ACHN (cell line): ENCODE measurements around the gene FARP2.
"Not testable (repeated sequence)": the region's sequence is repeated elsewhere in the genome, so short reads cannot be mapped to it uniquely, and the experiment has no call there.

ENCODE experiments used
- DNase-seq: peaks from one replicate; pipeline ENCODE4 v3.0.0-alpha.2; 2015
- in situ Hi-C: cut with HindIII; loops from 2 replicates; pipeline ENCODE4 v1.10.0; 2017; ENCODE audit warnings: low sequenced_read_pairs, low pct_ligation_motif_present, low pct_unique_long_range_greater_than_20kb

The FARP2 gene

DNA sequence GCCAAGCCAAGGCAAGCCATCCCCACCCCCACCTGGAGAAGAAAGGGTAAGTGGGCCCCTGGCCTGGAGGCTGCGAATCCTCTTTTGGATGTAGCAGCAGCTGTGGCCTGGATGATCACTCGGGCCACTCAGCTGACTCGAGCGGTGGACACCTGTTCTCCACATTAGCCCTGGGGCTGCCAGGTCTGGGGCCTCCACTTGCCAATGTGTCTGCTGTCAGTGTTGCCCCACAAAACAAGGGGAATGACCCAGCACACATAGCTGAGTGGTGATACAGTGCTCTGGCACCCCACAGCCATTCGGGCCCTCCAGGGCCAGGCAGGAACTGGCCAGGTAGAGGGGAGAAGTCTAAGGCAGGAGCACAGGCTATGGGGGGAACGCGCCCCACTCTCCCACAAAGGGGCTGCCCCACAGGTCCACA, 149.7 kb downstream of the FARP2 start:
- DNase-seq: no peak
- in situ Hi-C loops: no loop called here

DNA sequence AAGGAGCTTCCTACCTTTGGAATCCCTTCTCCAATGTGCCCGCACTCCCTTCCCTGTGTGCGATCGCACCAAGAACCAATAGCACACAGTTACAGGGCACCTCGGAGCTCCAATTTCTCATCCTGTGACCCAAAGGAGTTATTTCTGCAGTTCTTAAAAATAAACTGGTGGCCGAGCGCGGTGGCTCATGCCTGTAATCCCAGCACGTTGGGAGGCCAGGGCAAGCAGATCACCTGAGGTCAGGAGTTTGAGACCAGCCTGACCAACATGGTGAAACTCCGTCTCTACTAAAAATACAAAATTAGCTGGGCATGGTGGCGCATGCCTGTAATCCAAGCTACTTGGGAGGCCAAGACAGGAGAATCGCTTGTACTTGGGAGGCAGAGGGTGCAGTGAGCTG, 150.2 kb downstream of the FARP2 start:
- DNase-seq: not testable (repeated sequence)

DNA sequence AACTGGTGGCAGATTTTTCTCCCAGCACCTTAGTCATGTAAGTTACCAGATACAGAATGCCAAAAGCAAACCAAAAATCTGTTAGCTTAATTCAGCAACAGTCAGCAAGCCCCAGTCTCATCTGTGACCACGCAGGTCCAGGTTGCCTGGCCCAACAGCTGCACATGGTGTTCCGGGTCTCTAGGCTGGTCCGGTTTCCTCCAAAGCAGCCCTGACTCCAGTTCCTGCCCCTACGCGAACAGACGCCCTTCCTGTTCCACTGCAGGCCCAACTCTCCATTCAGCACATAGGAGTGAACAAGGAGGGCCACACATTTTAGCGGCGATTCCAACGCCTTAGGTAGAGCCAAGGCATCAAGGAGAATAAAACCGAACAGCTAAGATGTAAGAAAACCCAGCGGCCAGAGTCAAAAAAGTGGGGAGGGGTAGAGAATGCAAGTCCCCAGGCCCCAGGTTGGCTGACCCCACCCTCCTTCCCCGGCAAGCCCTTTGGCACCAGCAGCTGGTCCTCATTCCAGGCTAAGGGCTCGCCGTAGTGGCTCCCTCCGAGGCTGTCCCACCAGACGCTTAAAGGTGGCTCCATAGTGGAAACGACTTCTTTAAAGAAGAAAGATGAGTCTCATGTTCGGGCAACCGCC, 150.8 kb downstream of the FARP2 start:
- in situ Hi-C loops: no loop called here
- no peak for DNase-seq

More for the DNA sequence above, 150.2 kb downstream of the FARP2 start:
- in situ Hi-C loops: not testable (repeated sequence)

DNA sequence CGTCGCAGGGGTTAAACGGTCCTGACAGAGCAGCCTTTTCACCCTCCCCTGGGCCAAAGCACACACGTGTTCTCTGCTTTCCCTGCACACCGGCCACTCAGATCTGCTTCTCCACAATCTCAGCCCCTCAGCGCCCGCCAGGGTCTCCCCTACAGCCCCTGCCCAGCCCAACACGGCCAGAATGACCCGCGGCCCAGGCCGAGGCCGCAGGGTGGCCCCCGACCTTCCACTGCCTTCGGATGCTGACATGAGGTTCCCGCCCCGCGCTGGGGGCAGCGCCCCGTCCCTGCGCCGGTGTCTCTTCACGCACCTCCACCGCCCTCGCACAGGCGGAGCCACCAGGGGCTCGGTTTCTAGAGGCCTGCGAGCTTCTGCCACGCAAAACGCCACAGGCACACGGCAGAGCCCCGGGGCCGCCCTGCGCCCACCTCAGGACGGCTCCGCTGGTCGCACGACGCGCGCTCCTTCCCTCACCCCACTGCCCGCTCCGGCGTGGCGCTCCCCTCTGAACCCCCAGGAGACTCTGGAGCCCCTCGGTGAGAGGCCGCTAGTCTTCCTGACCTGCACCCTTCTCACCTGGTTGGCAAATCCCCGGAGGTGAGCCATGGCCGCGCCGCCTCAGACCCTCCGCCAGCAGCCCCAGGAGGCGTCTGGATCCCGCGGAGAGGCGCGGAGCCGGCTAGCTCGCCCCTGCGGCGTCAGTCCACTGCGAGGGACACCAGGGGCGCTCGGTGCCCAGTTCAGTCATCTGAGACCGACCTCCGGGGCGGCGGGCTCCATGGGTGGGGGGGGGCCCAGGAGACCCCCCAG, 151.6 kb downstream of the FARP2 start:
- in situ Hi-C loops: no loop called here
- DNase-seq: peak; percentile 68

DNA sequence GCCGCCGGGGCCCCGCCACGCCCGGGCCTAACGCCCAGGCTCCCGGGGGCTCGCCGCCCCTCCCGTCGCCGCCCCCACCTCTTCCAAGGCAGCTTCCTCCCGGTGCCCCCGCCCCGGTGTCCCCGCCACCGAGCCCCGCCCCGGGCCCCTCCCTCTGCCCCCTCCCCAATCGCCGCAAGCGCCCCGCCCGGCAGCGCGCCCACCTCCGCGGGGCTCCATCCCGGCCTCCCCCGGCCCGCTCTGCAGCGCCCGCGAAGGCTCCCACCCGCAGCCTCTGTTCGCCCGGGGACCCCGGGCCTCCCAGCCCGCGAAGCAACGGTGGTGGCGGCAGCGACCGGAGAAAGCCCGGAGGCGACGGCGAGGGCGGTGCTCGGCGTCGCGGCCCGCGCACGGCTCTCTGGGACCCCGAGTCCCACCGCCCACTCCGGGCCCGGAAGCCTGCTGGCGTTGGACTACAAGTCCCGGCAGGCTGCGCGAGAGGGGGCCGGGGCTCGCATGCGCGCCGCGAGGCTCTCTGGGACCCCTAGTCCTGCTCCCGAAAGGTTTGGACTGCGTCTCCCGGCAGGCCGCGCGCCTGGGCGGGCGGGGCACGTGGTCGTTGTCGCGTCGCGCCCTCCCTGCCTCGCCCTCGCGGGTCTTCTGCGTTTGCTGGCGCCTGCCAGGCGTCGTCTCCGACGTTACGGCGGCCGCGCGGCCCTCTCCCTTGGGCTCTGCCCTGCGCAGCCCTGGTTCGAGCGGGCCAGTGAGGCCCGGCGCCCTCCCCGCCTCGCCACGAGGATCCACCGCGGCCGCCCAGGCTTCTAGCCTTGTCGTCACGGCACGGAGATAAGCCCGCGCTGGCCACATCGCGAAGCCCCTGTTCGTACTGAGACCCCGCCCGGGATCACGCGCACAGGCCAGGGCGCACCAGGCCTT, 152.4 kb downstream of the FARP2 start, which contains the start of gene STK25:
Gene STK25 (minus strand): TSS at position 345 of the 915 bp plus-strand sequence. CDS start 549 bp downstream, outside the sequence.
- in situ Hi-C loops: no loop called here
- DNase-seq: peak; percentile 99

DNA sequence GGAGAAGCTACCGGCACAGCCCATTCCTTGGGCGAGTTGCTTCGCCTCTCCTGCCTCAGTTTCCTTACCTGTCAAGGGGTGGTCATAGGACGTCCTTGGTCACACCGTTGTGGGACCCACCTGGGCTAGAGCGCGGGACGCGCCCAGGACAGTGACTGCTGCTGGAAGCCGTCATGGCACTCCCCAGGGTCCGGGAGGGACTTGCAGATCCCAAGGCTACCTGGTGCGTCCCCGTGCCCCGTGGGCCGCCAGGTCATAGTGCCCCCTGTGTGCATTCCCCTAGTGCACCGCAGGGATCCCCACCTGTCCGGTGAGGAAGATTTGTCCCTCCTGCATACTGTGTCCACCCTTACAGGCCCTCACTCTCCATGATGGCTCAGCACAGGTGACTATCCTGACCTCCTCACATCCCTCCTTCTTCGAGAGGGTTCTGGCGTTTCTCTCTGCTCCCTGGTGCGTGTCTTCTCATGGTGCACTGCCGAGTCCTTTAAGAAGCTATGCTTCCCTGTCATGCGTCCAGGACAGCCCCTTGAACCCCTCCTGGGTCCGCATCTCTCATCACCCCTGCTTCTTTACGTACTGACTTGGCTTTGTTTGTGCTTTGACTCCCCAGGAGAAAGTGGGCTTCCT, 153.2 kb downstream of the FARP2 start:
- DNase-seq: no peak

DNA sequence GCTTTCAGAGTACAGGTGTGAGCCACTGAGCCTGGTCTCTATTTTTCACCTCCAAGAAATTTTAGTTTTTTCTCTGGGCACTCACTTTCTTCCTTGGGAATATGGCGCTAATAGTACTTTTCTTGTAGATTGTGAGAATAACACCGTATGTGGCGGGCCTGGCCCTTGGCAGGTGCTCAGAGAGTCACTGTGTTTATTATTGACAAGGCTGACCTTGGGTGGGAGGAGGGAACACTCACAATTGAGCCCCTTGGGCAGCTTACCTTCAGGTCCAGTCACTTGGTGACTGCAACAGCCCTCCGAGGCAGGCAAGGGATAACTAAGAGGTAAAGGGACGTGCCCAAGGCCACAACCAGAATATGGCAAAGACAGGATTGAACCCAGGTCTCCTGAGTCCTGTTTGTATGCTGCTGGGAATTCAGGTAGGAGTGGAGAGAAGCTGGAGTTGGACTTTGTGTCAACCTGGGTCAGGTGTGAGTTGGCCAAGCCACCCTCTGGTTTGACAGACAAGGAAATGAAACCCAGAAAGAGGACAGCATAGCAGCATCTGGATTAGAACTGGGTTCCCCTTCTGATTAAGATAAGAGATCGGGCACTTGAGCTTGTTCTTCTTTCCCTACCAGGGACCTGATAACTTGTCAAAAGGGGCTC, 155.1 kb downstream of the FARP2 start:
- DNase-seq: no peak
- in situ Hi-C loops: no loop called here

More for the DNA sequence above, 153.2 kb downstream of the FARP2 start:
- in situ Hi-C loops: no loop called here

DNA sequence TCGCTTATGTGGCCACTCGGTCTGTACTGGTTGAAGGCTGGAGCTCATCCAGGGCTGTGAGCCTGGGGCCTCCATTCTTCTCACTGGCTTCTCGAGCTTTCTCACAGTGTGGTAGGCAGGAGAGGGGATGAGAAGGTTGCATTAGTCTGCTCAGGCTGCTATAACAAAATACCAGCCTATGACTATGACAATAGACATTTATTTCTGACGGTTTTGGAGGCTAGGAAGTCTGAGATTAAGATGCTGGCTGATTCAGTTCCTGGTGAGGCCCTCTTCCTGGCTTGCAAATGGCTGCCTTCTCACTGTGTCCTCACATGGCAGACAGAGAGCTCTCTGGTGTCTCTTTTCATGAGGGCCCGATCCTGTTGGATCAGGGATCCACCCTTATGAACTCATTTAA, 158.5 kb downstream of the FARP2 start:
- in situ Hi-C loops: no loop called here
- DNase-seq: no peak

DNA sequence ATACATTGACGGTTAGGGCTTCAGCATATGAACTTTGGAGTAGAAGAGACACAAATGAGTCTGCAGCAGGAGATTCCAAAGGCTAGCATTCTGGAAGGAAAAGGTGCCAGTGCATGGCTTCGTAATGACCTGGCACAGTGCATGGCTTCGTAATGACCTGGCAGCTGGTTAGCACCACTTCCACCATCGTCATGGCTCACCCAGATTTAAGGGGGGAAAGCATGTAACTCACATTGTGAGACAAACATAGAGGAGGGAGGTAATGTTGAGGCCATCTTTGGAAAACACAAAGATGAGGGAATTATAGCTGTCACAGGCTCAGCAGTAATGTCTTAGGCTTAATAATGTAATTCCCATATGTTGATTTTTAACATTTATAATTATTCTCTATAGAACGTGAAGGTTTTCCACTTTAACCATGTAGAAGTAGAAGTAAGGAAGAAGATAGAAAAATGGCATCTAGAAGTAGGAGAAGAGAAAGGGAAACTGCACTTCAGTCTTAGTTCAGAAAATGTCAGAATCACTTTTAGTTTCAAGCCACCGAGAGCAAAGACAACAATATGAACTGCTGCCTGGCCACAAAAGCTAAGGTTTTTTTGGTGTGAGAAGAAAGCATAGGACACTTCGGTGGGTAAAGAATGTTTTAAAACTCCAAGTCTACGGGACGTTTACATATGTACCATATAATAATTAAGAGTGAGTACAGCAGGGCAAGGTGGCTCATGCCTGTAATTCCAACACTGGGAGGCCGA, 159.1 kb downstream of the FARP2 start:
- in situ Hi-C loops: no loop called here
- DNase-seq: no peak

DNA sequence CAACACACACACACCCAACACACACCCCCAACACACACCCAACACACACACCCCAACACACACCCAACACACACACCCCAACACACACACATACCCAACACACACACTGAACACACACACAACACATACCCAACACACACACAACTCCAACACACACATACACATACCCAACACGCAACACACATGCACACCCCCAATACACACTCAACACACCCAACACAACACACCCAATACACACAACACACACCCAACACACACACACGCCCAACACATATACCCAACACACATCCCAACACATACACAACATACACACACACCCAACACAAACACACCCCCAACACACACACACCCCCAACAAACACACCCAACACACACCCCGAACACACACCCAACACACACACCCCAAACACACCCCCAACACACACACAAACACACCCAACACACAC, 160.5 kb downstream of the FARP2 start:
- no peak for DNase-seq
- in situ Hi-C loops: no loop called here

DNA sequence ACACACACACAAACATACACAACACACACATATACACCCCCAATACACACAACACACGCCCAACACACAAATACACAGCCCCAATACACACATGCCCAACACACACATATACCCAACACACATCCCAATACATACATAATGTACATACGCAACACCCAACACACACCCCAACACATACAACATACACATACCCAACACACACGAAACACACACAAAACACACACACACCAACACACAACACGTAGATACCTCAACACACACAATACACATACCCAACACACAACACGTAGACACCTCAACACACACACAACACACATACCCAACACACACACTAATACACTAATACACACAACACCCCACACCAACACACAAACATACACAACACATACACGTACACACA, 161.2 kb downstream of the FARP2 start:
- in situ Hi-C loops: no loop called here
- DNase-seq: no peak

DNA sequence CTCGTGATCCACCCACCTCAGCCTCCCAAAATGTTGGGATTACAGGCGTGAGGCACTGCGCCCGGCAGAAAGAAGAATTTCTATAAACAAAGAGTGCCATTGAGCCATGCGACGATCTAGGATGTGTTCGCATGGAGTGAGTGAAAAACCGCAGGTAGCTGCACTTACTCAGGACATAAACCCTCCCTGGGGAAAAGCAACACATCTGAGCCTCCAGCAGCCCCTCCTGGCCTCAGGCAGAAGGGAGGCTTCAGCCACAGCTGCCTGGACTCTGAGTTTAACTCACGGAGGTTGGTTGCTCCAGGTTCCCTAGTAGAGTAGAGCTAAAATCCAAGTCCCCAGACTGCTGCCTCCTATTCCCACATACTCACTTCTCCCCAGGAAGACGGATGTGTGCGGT, 163.6 kb downstream of the FARP2 start:
- in situ Hi-C loops: no loop called here
- DNase-seq: no peak

DNA sequence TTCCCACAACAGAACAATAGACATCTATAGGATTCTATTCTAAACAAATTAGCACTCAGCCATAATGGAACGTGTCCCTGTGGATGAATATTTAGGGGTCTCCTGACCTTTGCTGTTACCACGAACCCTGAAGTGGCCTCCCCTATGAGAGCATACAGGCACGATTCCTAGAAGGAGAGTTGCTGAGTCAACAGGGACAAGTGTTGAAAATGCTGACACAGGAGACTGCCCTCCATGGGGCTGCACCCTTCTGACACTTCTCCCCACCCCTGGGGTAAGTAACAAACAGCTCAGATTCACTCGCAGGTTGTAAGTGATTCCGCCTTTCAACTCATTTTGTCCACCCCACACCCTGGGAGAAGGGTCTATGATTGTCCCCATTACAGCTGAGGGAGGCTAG, 166.4 kb downstream of the FARP2 start:
- DNase-seq: no peak
- in situ Hi-C loops: no loop called here

DNA sequence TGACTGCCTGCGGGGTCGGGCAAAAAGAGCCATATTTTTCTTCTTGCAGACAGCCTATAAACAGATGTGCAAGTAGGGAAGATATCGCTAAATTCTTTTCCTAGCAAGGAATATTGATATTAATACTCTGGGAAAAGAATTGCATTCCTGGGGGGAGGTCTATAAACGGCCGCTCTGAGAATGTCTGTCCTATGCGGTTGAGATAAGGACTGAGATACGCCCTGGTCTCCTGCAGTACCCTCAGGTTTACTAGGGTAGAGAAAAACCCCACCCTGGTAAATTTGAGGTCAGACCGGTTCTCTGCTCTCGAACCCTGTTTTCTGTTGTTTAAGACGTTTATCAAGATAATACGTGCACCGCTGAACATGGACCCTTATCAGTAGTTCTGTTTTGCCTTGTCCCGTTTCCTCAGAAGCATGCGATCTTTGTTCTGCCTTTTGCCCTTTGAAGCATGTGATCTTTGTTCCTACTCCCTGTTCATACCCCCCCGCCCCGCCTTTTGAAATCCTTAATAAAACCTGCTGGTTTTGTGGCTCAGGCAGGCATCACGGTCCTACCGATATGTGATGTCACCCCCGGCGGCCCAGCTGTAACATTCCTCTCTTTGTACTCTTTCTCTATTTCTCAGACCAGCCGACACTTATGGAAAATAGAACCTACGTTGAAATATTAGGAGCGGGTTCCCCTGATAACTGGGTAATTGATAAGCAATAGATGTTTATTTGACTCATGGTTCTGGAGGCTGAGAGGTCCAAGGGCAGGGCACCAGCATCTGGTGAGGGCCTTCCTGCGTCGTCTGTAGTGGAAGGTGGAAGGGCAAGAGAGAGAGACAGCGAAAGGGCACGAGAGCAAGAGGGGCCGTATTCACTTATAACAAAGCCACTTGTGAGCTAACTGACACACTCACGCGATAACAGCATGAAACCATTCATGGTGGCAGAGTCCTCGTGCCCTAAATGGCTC, 170.0 kb downstream of the FARP2 start:
- in situ Hi-C loops, DNase-seq: not testable (repeated sequence)

DNA sequence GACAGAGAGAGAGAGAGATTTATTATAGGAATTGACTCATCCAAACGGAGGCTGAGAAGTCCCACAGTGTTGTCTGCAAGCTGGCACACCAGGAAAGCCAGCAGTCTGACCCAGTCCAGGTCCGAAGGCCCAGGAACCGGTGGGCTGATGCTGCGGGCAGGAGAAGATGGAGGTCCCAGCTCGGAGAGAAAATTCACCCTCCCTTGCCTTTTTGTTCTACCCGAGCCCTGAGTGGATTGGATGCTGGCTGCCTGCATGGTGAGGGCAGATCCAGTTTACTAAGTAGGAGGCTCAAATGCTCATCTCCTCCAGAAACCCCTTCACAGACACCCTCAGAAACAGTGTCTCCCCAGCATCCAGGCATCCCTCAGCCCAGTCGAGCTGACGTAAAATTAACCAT, 174.5 kb downstream of the FARP2 start:
- in situ Hi-C loops: no loop called here

DNA sequence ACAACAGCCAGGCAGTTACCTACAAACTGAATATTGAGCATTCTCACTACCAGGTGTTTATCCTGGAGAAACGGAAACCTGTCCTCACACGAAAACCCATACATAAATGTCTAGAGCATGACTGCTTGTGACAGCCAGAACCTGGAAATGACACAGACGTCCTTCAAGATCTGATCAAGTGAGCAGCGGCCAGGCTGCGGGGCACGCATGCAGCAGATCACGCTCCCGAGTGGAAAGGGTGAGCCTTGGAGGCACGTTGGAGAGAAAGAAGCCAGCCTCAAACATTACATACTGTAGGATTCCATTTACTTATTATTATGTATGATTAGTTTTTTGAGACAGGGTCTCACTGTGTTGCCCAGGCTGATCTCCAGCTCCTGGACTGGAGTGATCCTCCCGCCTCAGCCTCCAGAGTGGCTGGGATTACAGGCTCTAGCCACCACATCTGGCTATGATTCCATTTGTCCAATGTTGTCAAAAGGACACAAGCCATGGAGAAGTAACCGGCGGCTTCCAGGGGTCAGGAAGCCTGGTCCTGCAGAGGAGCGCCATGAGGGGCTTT, 175.2 kb downstream of the FARP2 start:
- DNase-seq: no peak

More for the DNA sequence above, 174.5 kb downstream of the FARP2 start:
- DNase-seq: no peak

More for the DNA sequence above, 175.2 kb downstream of the FARP2 start:
- in situ Hi-C loops: no loop called here
